ENCODE results near the gene FOXP3.

GRCh38 chrX:49263631-49264030, 879 bp downstream of the FOXP3 start:
- TF ChIP-seq CTCF (conservative IDR thresholded peaks at IDR 0.05; ENCODE audit: low read depth, low read length) (no peak), CHD1 (IDR thresholded peaks at IDR 0.05; ENCODE audit: low read depth, low read length) (no peak), RAD21 (IDR thresholded peaks at IDR 0.05; ENCODE audit: low read length) (no peak), POLR2A (IDR thresholded peaks at IDR 0.05; ENCODE audit: low read depth, low read length) (no peak), ELK1 (IDR thresholded peaks at IDR 0.05; ENCODE audit: borderline replicate concordance, low read depth, low read length) (no peak), MXI1 (IDR thresholded peaks at IDR 0.05; ENCODE audit: borderline replicate concordance, low read depth, low read length) (no peak), CEBPB (IDR thresholded peaks at IDR 0.05; ENCODE audit: low read depth, low read length) (no peak), SMC3 (IDR thresholded peaks at IDR 0.05; ENCODE audit: low read depth, low read length) (no peak), BHLHE40 (IDR thresholded peaks at IDR 0.05; ENCODE audit: low read depth, low read length) (no peak), NFE2L2 (IDR thresholded peaks at IDR 0.05; ENCODE audit: low read depth, low read length) (no peak), RCOR1 (IDR thresholded peaks at IDR 0.05; ENCODE audit: insufficient replicate concordance, low read length) (no peak), FOS (IDR thresholded peaks at IDR 0.05; ENCODE audit: low read depth, low read length) (no peak)
- TF ChIP-seq, protein P1, sequence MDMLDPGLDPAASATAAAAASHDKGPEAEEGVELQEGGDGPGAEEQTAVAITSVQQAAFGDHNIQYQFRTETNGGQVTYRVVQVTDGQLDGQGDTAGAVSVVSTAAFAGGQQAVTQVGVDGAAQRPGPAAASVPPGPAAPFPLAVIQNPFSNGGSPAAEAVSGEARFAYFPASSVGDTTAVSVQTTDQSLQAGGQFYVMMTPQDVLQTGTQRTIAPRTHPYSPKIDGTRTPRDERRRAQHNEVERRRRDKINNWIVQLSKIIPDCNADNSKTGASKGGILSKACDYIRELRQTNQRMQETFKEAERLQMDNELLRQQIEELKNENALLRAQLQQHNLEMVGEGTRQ (IDR thresholded peaks at IDR 0.05; ENCODE audit: low read depth, low read length), result no peak
